Activated CD4-positive, alpha-beta T cell treated with anti-CD3 and anti-CD28 coated beads for 36 hours (primary cell): ENCODE measurements around the gene GABRP. TPM values are rescaled to one million over a fixed set of nuclear protein-coding genes. Genes with fewer than 3 reads are reported as not detected.
"Not testable (repeated sequence)": the region's sequence is repeated elsewhere in the genome, so short reads cannot be mapped to it uniquely, and the experiment has no call there.

Experiments
- ATAC-seq: fragments of 200-7000 bp; cut with Tn5 transposase; one replicate; pipeline ENCODE4 v1.10.0; 2021; ENCODE audit warnings: mild to moderate bottlenecking, moderate library complexity
- CTCF ChIA-PET: fragments of 350-600 bp; sonication (Branson Sonifier 250); formaldehyde crosslinking; loops from one replicate; lab custom pipeline; 2021; ENCODE audit warnings: antibody characterized with exemption; lab: Charles Lee
- POLR2A ChIA-PET: fragments of 350-600 bp; sonication (Branson Sonifier 250); formaldehyde crosslinking; loops from one replicate; lab custom pipeline; 2021; ENCODE audit warnings: antibody characterized with exemption, inconsistent platforms; lab: Charles Lee
- DNase-seq: peaks from one replicate; pipeline ENCODE4 v3.0.0-alpha.2; 2020
- H3K27ac Mint-ChIP-seq: one replicate; pipeline ENCODE4 v1.8.0; 2021; ENCODE audit warnings: mixed read lengths
- H3K27me3 Mint-ChIP-seq: one replicate; pipeline ENCODE4 v1.8.0; 2021; ENCODE audit warnings: mixed read lengths
- H3K36me3 Mint-ChIP-seq: one replicate; pipeline ENCODE4 v1.8.0; 2021; ENCODE audit warnings: low read depth, mixed read lengths
- H3K4me1 Mint-ChIP-seq: one replicate; pipeline ENCODE4 v1.8.0; 2021; ENCODE audit warnings: mixed read lengths
- H3K4me3 Mint-ChIP-seq: one replicate; pipeline ENCODE4 v1.8.0; 2021; ENCODE audit warnings: mild to moderate bottlenecking, moderate library complexity, mixed read lengths
- H3K9me3 Mint-ChIP-seq: one replicate; pipeline ENCODE4 v1.8.0; 2021; ENCODE audit warnings: low read depth, mixed read lengths
- intact Hi-C, 2 experiments: fragments of 100-400 bp; cut with DNase I in 1 of 2; cut with micrococcal nuclease in 1 of 2; formaldehyde crosslinking; loops; one replicate each; pipeline versions ENCODE4 v1.14.2 to v1.15.1; 2022 to 2024; cut with DNase I, micrococcal nuclease
- total RNA-seq, 2 experiments: library from RNA; stranded (reverse); gene quantifications; one replicate each; pipeline ENCODE4 v1.2.3, GENCODE V29; 2021

GABRP gene
- total RNA-seq, 2 experiments from 2014 or later = not detected

GRCh38 chr5:170809551-170809950 is 26.0 kb downstream of the GABRP start:
- H3K4me1 Mint-ChIP-seq = no peaks in the 10 kb centered on the region
- ChIA-PET CTCF (interaction anchor here (0.6 kb wide), 1 partner anchor 377 kb away, joined by 3 read pairs; no protein-coding TSS in a partner anchor), POLR2A (no interaction called here)
- no peak overlapping the region for H3K4me3 Mint-ChIP-seq
- H3K27ac Mint-ChIP-seq = no peak overlapping the region
- H3K27me3 Mint-ChIP-seq = peaks cover 17% of the 10 kb centered on the region
- DNase-seq = no peak
- intact Hi-C loops = no loop called here
- no peaks in the 10 kb centered on the region for H3K36me3 Mint-ChIP-seq
- no peaks in the 10 kb centered on the region for H3K9me3 Mint-ChIP-seq
- no peak for ATAC-seq

GRCh38 chr5:170811719-170812118 is 28.2 kb downstream of the GABRP start:
- POLR2A ChIA-PET = no interaction called here
- Mint-ChIP-seq H3K4me1 (no peaks in the 10 kb centered on the region), H3K36me3 (no peaks in the 10 kb centered on the region), H3K4me3 (no peak overlapping the region), H3K9me3 (no peaks in the 10 kb centered on the region), H3K27ac (no peak overlapping the region), H3K27me3 (peaks cover 17% of the 10 kb centered on the region)
- no peak for DNase-seq
- intact Hi-C loops = no loop called here
- CTCF ChIA-PET = no interaction called here
- ATAC-seq = no peak

GRCh38 chr5:170813231-170813630 is 29.7 kb downstream of the GABRP start:
- intact Hi-C loops = no loop called here
- no peaks in the 10 kb centered on the region for H3K4me1 Mint-ChIP-seq
- DNase-seq = no peak
- H3K4me3 Mint-ChIP-seq = no peak overlapping the region
- H3K9me3 Mint-ChIP-seq = no peaks in the 10 kb centered on the region
- H3K27me3 Mint-ChIP-seq = peaks cover 17% of the 10 kb centered on the region
- no peak overlapping the region for H3K27ac Mint-ChIP-seq
- ATAC-seq = no peak
- H3K36me3 Mint-ChIP-seq = no peaks in the 10 kb centered on the region
- ChIA-PET CTCF (interaction anchor here (0.9 to 1.1 kb wide), 2 partner anchors 173 to 465 kb away, joined by 3 read pairs; no protein-coding TSS in a partner anchor), POLR2A (no interaction called here)

- Mint-ChIP-seq H3K27me3 (peaks cover 6% of the 10 kb centered on the region), H3K36me3 (no peaks in the 10 kb centered on the region), H3K4me1 (no peaks in the 10 kb centered on the region), H3K27ac (no peak overlapping the region), H3K9me3 (no peaks in the 10 kb centered on the region), H3K4me3 (no peak overlapping the region)
- ATAC-seq = no peak
- POLR2A ChIA-PET = no interaction called here
- intact Hi-C loops = no loop called here
- no peak for DNase-seq
- CTCF ChIA-PET = interaction anchor here (0.6 kb wide), 1 partner anchor 214 kb away, joined by 3 read pairs; no protein-coding TSS in a partner anchor
Observed at GRCh38 chr5:170817195-170817594, 33.7 kb downstream of the GABRP start.

- Mint-ChIP-seq H3K27me3 (peaks cover 6% of the 10 kb centered on the region), H3K9me3 (no peaks in the 10 kb centered on the region), H3K36me3 (no peaks in the 10 kb centered on the region), H3K4me3 (no peak overlapping the region), H3K4me1 (no peaks in the 10 kb centered on the region), H3K27ac (no peak overlapping the region)
- CTCF ChIA-PET = no interaction called here
- POLR2A ChIA-PET = no interaction called here
- DNase-seq (no peak), ATAC-seq (no peak)
- intact Hi-C loops = no loop called here
Observed at GRCh38 chr5:170818232-170818631, 34.7 kb downstream of the GABRP start.

- CTCF ChIA-PET = no interaction called here
- no peak overlapping the region for H3K4me3 Mint-ChIP-seq
Observed at GRCh38 chr5:170819824-170820223, 36.3 kb downstream of the GABRP start.

GRCh38 chr5:170821257-170821800 is 37.8 kb downstream of the GABRP start:
- Mint-ChIP-seq H3K9me3 (no peaks in the 10 kb centered on the region), H3K27ac (no peak overlapping the region), H3K4me1 (no peaks in the 10 kb centered on the region), H3K36me3 (no peaks in the 10 kb centered on the region), H3K27me3 (no peaks in the 10 kb centered on the region), H3K4me3 (no peak overlapping the region)
- DNase-seq = no peak
- no peak for ATAC-seq
- POLR2A ChIA-PET = no interaction called here
- intact Hi-C loops = no loop called here
- CTCF ChIA-PET = no interaction called here

More at GRCh38 chr5:170819824-170820223, 36.3 kb downstream of the GABRP start:
- Mint-ChIP-seq H3K27me3 (peaks cover 3% of the 10 kb centered on the region), H3K9me3 (no peaks in the 10 kb centered on the region), H3K36me3 (no peaks in the 10 kb centered on the region), H3K27ac (no peak overlapping the region), H3K4me1 (no peaks in the 10 kb centered on the region)
- intact Hi-C loops = no loop called here
- POLR2A ChIA-PET = no interaction called here
- no peak for ATAC-seq
- no peak for DNase-seq

- ChIA-PET POLR2A (no interaction called here), CTCF (no interaction called here)
- Mint-ChIP-seq H3K27me3 (no peaks in the 10 kb centered on the region), H3K27ac (no peak overlapping the region), H3K4me3 (no peak overlapping the region), H3K9me3 (no peaks in the 10 kb centered on the region), H3K36me3 (no peaks in the 10 kb centered on the region), H3K4me1 (no peaks in the 10 kb centered on the region)
- intact Hi-C loops = no loop called here
- DNase-seq = no peak
- no peak for ATAC-seq
Observed at GRCh38 chr5:170826117-170826516, 42.6 kb downstream of the GABRP start.

GRCh38 chr5:170832241-170832640 is 48.7 kb downstream of the GABRP start:
- Mint-ChIP-seq H3K9me3 (no peaks in the 10 kb centered on the region), H3K36me3 (no peaks in the 10 kb centered on the region), H3K4me1 (no peaks in the 10 kb centered on the region), H3K27ac (no peak overlapping the region), H3K27me3 (no peaks in the 10 kb centered on the region), H3K4me3 (no peak overlapping the region)
- POLR2A ChIA-PET = no interaction called here
- DNase-seq (no peak), ATAC-seq (no peak)
- CTCF ChIA-PET = no interaction called here
- intact Hi-C loops = no loop called here

- H3K36me3 Mint-ChIP-seq, DNase-seq, intact Hi-C loops, H3K27me3 Mint-ChIP-seq, CTCF ChIA-PET, H3K9me3 Mint-ChIP-seq, POLR2A ChIA-PET, H3K27ac Mint-ChIP-seq, H3K4me1 Mint-ChIP-seq, ATAC-seq, H3K4me3 Mint-ChIP-seq: not testable (repeated sequence)
Observed at GRCh38 chr5:170833981-170834380, 50.5 kb downstream of the GABRP start.

GRCh38 chr5:170836226-170836625 is 52.7 kb downstream of the GABRP start:
- Mint-ChIP-seq H3K27ac (no peak overlapping the region), H3K27me3 (peaks cover 4% of the 10 kb centered on the region), H3K36me3 (no peaks in the 10 kb centered on the region), H3K4me1 (no peaks in the 10 kb centered on the region), H3K4me3 (no peak overlapping the region), H3K9me3 (no peaks in the 10 kb centered on the region)
- DNase-seq = no peak
- CTCF ChIA-PET = no interaction called here
- ATAC-seq = no peak
- POLR2A ChIA-PET = no interaction called here
- intact Hi-C loops = no loop called here

- no peak overlapping the region for H3K27ac Mint-ChIP-seq
- H3K9me3 Mint-ChIP-seq = no peaks in the 10 kb centered on the region
- DNase-seq (no peak), ATAC-seq (no peak)
- ChIA-PET CTCF (no interaction called here), POLR2A (no interaction called here)
- H3K4me1 Mint-ChIP-seq = no peaks in the 10 kb centered on the region
- no peak overlapping the region for H3K4me3 Mint-ChIP-seq
- intact Hi-C loops = no loop called here
- peaks cover 12% of the 10 kb centered on the region for H3K27me3 Mint-ChIP-seq
- H3K36me3 Mint-ChIP-seq = no peaks in the 10 kb centered on the region
Observed at GRCh38 chr5:170843870-170844269, 60.3 kb downstream of the GABRP start.
